ENCODE measurements around the gene LOXHD1. TPM values are rescaled to one million over a fixed set of nuclear protein-coding genes. Genes with fewer than 3 reads are reported as not detected.

The LOXHD1 gene
- total RNA-seq, 1 donor from 2014 or later, result not detected

- intact Hi-C loops (cut with DNase I), result no loop called here
- no peaks in the 10 kb centered on the region for H3K36me3 ChIP-seq
Observed at GRCh38 chr18:46428368-46428767, 228.7 kb downstream of the LOXHD1 start.

GRCh38 chr18:46427216-46427995 is 229.6 kb downstream of the LOXHD1 start:
- Histone ChIP-seq H3K4me3 (no peak overlapping the region), H3K36me3 (no peaks in the 10 kb centered on the region), H3K9me3 (no peaks in the 10 kb centered on the region), H3K27me3 (no peaks in the 10 kb centered on the region), H3K4me1 (no peaks in the 10 kb centered on the region), H3K27ac (no peak overlapping the region)
- DNase-seq (ENCODE audit: low spot score in 2 of 2), result no peak
- TF ChIP-seq CTCF (IDR thresholded peaks at IDR 0.05), result no peak
- intact Hi-C loops (cut with DNase I), result no loop called here

More at GRCh38 chr18:46428368-46428767, 228.7 kb downstream of the LOXHD1 start:
- no peak for DNase-seq (ENCODE audit: low spot score in 2 of 2)
- Histone ChIP-seq H3K27me3 (no peaks in the 10 kb centered on the region), H3K4me1 (no peaks in the 10 kb centered on the region), H3K4me3 (no peak overlapping the region), H3K27ac (no peak overlapping the region), H3K9me3 (no peaks in the 10 kb centered on the region)
- no peak for TF ChIP-seq CTCF (IDR thresholded peaks at IDR 0.05)

Other genes with a start within 250 kb of the LOXHD1 start
- 0.11 TPM for gene ST8SIA5, start 99.8 kb upstream of the LOXHD1 start, total RNA-seq

All from ascending aorta (tissue), 2 donors.